Lung (tissue), 12 donors: ENCODE measurements around the gene PEX5L. TPM values are rescaled to one million over a fixed set of nuclear protein-coding genes. Genes with fewer than 3 reads are reported as not detected.

Experiments used
- ATAC-seq: fragments of 200-7000 bp; cut with Tn5 transposase; one replicate; pipeline ENCODE4 v1.9.1; 2020; ENCODE audit warnings: moderate number of reproducible peaks; ENCODE audit not compliant: insufficient read depth, low FRiP score
- DNase-seq, 3 donors: peaks; one replicate each; pipeline ENCODE4 v3.0.0-alpha.2; 2013 to 2017
- H3K27ac ChIP-seq, 2 donors: one replicate each; pipeline ENCODE4 v1.5.1; 2013; ENCODE audit warnings: mild to moderate bottlenecking in 2 of 2, moderate library complexity in 2 of 2, control low read depth in 1 of 2, inconsistent platforms in 1 of 2, low read depth in 1 of 2, low read length in 1 of 2
- H3K27me3 ChIP-seq, 3 donors: one replicate each; pipeline ENCODE4 v1.5.1; 2013; ENCODE audit warnings: low read length in 2 of 3; ENCODE audit not compliant: control insufficient read depth in 3 of 3, insufficient read depth in 3 of 3
- H3K36me3 ChIP-seq, 4 donors: one replicate each; pipeline ENCODE4 v1.5.1; 2013; ENCODE audit warnings: low read length in 4 of 4, mild to moderate bottlenecking in 1 of 4, moderate library complexity in 1 of 4; ENCODE audit not compliant: control insufficient read depth in 4 of 4, insufficient read depth in 4 of 4
- H3K4me1 ChIP-seq, 5 donors: one replicate each; pipeline ENCODE4 v1.5.1; 2013; ENCODE audit warnings: low read length in 5 of 5, mild to moderate bottlenecking in 2 of 5, moderate library complexity in 1 of 5; ENCODE audit not compliant: control insufficient read depth in 5 of 5, insufficient read depth in 5 of 5
- H3K4me3 ChIP-seq: one replicate; pipeline ENCODE4 v1.5.1; 2013; ENCODE audit warnings: mild to moderate bottlenecking, control low read depth, moderate library complexity
- H3K9ac ChIP-seq, 2 donors: one replicate each; pipeline ENCODE4 v1.5.1; 2013; ENCODE audit warnings: low read length in 2 of 2, control low read depth in 1 of 2; ENCODE audit not compliant: insufficient read depth in 1 of 2
- H3K9me3 ChIP-seq, 4 donors: one replicate each; pipeline ENCODE4 v1.5.1; 2013; ENCODE audit warnings: low read length in 3 of 4, mild to moderate bottlenecking in 1 of 4, moderate library complexity in 1 of 4; ENCODE audit not compliant: control insufficient read depth in 4 of 4, insufficient read depth in 3 of 4
- CTCF ChIP-seq: IDR thresholded peaks from 2 replicates; pipeline ENCODE4 v1.5.1; 2012; ENCODE audit warnings: mild to moderate bottlenecking; ENCODE audit errors: control extremely low read depth, extremely low read depth
- WGBS, 2 donors: extraction: QIAGEN DNeasy Blood & Tissue Kit; methylation state at CpG; one replicate each; pipeline ENCODE4 v1.1.7; 2013; 5-methylcytosine and 5-hydroxymethylcytosine counted together
- polyA plus RNA-seq, 2 donors: library from polyadenylated mRNA; stranded (reverse); fragments of 200-250 nt; gene quantifications; one replicate each; pipeline ENCODE4 v1.2.1, GENCODE V29; 2013
- total RNA-seq, 2 donors: library from RNA; depleted of rRNA in 1 of 2; stranded (reverse); fragments of >200 nt in 1 of 2; gene quantifications; one replicate each; pipeline ENCODE4 v1.2.1, GENCODE V29; 2014 to 2021
- donor health status: control.
- donor health status: control.
- donor health status: Bipolar disorder and iron deficiency.
- donor health status: healthy.
- donor health status: DM: yes; HTN: yes; CAD: no.

The PEX5L gene
- total and polyA plus RNA-seq, 4 donors, result 0.02 to 0.80 (median 0.09) TPM

- 53 to 58% methylated on average over 2 of the region's 2 CpGs for WGBS, 2 donors
- no peak for TF ChIP-seq CTCF
- DNase-seq (no peak), ATAC-seq (no peak)
- Histone ChIP-seq H3K27ac (no peak overlapping the region), H3K9ac (no peak overlapping the region), H3K4me1 (no peaks in the 10 kb centered on the region), H3K4me3 (no peak overlapping the region), H3K27me3 (no peaks in the 10 kb centered on the region), H3K36me3 (no peaks in the 10 kb centered on the region), H3K9me3 (peaks cover 0 to 5% (median 0%) of the 10 kb centered on the region in 4 donors)
Observed at GRCh38 chr3:179969525-179969924, 67.2 kb downstream of the PEX5L start.

GRCh38 chr3:179967622-179968021 is 69.1 kb downstream of the PEX5L start:
- Histone ChIP-seq H3K9me3 (no peaks in the 10 kb centered on the region), H3K27ac (no peak overlapping the region)
- WGBS, 2 donors, result 69 to 81% methylated on average over 4 of the region's 4 CpGs

GRCh38 chr3:179964890-179965289 is 71.8 kb downstream of the PEX5L start:
- Histone ChIP-seq H3K9me3 (no peaks in the 10 kb centered on the region), H3K4me3 (no peak overlapping the region), H3K4me1 (no peaks in the 10 kb centered on the region), H3K9ac (no peak overlapping the region), H3K27me3 (no peaks in the 10 kb centered on the region), H3K27ac (no peak overlapping the region), H3K36me3 (no peaks in the 10 kb centered on the region)
- WGBS, 2 donors, result 22 to 23% methylated on average over 3 of the region's 3 CpGs
- DNase-seq (no peak), ATAC-seq (no peak)
- TF ChIP-seq CTCF, result no peak

More at GRCh38 chr3:179967622-179968021, 69.1 kb downstream of the PEX5L start:
- Histone ChIP-seq H3K36me3 (no peaks in the 10 kb centered on the region), H3K27me3 (no peaks in the 10 kb centered on the region), H3K4me3 (no peak overlapping the region), H3K4me1 (no peaks in the 10 kb centered on the region), H3K9ac (no peak overlapping the region)
- ATAC-seq, result no peak
- no peak for DNase-seq
- no peak for TF ChIP-seq CTCF
